ENCODE data around the gene LAX1.
"Not testable (repeated sequence)": the region's sequence is repeated elsewhere in the genome, so short reads cannot be mapped to it uniquely, and the experiment has no call there.

The LAX1 gene

DNA sequence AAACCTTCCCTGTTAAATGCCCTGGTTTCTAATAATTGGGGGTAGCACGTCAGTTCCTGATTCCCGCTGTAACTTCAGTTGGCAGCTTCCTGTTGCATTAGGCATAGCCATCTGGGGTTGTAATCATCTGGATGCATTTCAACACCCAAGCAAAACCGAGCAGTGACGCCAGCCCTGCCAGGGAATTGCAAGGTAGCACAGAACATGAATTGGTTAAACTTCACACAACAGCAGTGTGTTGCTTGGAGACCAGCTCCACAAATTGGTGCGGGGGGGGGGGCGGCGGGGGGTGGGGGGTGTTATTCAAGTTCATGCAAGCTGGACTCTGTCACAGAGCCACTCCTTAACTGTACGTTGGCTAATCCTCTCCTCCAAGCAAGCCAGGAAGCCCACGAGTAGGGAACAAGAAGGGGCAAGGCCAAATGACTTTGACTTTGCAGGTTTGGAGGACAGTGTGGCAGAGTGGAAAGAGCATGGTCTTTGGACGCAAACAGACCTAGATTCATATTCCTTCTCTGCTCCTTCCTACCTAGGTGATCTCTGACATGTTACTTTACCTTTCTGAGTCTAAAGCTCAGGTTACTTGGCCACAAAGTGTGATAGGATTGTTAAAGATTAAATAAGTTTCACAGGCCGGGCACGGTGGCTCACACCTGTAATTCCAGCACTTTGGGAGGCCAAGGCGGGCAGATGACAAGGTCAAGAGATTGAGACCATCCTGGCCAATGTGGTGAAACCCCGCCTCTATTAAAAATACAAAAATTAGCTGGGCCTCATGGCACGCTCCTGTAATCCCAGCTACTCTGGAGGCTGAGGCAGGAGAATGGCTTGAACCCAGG is 4.7 kb downstream of the LAX1 start:
- DNase-seq: peak; percentile 89

- DNase-seq: no peak
These were observed 6.9 kb downstream of the LAX1 start for GRCh38 chr1:203771901-203772301.

- DNase-seq: no peak
These were observed 7.9 kb downstream of the LAX1 start for GRCh38 chr1:203772836-203773235.

- no peak for DNase-seq
These were observed 11.7 kb downstream of the LAX1 start for GRCh38 chr1:203776636-203777035.

DNA sequence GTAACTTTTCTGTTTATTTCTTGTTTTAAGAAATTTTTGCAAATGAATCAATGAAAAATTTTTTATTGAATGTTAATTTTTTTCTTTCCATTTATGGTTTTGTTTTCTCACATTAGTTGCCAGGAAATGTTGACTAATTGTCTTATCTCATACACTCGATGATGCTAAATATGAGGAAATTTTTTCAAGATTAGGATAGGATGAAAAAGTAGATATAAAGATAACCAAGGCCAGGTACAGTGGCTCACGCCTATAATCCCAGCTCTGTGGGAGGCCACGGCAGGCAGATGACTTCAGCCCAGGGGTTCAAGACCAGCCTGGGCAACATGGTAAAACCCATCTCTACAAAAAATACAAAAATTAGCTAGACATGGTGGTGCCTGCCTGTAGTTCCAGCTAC is 12.6 kb downstream of the LAX1 start:
- no peak for DNase-seq

- no peak for DNase-seq
These were observed 13.2 kb downstream of the LAX1 start for GRCh38 chr1:203778146-203778545.

- DNase-seq: no peak
These were observed 13.8 kb downstream of the LAX1 start for GRCh38 chr1:203778789-203779188.

- no peak for DNase-seq
These were observed 17.0 kb downstream of the LAX1 start for GRCh38 chr1:203781962-203782361.

DNA sequence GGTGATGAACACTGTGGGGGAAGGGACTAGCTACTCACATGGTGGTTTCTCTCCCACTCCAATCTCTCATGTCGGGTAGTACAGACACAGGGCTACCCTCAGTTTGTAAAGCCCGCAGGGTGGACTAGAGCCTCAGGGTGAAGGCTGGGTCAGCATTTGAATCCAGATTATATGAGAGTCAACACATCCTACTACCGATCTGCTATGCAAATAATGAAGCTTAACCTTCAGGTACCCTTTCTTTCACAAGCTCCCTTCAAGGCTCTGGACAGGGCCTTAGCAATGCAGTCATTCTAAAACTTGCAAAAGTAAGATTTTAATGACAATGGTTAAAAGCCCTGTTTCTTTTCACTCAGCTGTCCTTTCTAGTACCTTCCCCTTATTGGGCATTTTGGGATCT is 25.0 kb downstream of the LAX1 start:
- no peak for DNase-seq

GRCh38 chr1:203791498-203791897 is 26.5 kb downstream of the LAX1 start:
- peak; percentile 21 for DNase-seq

DNA sequence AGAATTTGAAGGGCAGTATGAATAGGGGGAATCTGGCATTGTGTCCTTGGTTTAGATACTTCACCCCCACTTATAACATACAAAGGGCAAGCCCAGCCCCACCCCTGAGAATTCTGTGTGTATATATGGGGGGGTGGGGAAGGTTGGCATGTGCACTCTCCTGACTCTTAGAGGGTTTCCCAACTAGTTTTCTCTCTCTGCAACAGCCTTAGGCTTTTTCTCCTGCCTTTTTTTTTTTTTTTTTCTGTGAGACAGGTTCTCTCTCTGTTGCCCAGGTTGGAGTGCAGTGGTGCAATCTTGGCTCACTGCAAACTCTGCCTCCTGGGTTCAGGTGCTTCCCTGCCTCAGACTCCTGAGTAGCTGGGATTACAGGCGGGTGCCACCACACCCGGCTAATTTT is 27.5 kb downstream of the LAX1 start:
- no peak for DNase-seq

GRCh38 chr1:203793561-203793960 is 28.6 kb downstream of the LAX1 start:
- not testable (repeated sequence) for DNase-seq

DNA sequence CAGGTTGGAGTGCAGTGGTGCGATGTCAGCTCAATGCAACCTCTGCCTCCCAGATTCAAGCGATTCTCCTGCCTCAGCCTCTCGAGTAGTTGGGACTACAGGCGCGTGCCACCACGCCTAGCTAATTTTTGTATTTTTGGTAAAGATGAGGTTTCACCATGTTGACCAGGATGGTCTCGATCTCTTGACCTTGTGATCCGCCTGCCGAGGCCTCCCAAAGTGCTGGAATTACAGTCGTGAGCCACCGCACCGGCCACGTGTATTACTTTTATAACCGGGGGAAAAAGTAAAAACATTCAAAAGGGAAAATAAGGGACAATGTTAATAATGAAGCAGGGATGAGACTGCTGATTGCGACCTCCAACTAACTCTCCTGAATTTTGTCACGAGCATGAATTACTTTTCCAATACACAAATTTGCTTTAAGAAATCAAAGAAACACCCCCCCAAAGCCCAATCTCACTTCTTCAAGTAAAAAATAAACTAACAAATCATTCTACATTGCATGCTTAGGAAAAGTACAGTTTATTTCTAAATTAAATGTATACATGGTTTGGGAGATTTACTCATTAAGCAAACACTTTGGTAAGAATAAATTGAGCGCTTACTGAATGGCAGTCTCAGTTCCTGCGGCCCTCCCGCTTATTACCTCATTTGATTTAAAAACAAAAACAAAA is 29.9 kb downstream of the LAX1 start:
- no peak for DNase-seq

- DNase-seq: peak; percentile 99
These were observed 30.7 kb downstream of the LAX1 start, which contains the start of the genes ZBED6 and ZC3H11A for GRCh38 chr1:203795441-203796235. Gene ZBED6 (plus strand): TSS chr1:203795623. CDS start chr1:203797523, 1,900 bp downstream. Gene ZC3H11A (plus strand): TSS chr1:203795623. CDS start chr1:203817071, 21,448 bp downstream.

DNA sequence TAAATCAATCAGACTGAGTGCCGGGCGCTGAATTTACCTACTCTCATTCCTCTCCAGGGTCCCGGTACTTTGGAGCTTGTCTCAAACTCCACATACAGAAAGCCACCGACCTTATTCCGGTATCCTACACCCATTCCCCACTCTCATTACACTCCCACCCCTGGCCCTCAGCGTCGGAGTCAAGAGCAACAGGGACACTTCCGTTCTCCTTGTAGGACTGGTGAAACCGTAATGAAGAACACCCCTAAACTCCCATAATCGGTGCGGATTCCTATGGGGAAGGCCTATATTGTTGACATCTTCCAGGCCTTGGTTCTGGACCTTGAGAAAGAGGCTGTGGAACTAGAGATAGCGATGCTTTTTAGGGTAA is 31.2 kb downstream of the LAX1 start:
- DNase-seq: peak; percentile 45

DNA sequence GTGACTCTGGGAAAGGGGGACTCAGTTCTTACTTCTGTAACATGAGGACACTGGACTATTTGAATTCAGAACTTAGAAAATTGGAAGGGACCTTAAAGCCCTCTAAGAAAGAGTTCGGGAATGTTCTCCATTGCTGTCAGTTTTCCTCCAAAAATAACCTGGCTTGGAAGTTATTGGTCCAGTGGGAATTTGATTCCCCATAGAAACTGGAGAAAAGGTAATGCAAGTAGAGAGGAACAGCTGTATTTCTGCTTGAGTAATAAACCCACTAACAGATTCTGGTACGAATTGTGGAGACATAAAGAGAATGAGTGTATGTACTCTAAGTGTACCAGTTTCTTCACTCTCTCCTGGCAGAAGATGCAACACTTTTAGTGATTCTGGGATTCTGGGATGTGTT is 32.2 kb downstream of the LAX1 start:
- no peak for DNase-seq

DNA sequence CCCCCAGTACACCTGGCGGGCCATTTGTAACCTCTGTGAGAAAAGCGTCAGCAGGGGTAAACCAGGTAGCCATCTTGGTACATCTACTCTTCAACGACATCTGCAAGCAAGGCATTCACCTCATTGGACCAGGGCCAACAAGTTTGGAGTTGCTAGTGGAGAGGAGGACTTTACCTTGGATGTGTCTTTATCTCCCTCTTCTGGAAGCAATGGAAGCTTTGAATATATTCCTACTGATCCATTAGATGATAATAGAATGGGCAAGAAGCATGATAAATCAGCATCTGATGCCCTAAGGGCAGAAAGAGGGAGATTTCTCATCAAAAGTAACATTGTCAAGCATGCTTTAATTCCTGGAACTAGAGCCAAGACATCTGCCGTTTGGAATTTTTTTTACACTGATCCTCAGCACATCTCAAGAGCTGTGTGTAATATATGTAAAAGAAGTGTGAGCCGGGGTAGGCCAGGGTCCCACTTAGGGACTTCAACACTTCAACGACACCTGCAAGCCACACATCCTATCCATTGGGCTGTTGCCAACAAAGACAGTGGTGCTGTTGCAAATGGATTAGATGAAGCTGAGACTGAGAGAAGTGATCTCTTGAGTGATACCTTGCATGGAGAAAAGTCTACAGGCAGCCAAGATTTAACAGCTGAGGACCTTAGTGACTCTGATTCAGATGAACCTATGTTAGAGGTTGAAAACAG is 33.1 kb downstream of the LAX1 start:
- no peak for DNase-seq

DNA sequence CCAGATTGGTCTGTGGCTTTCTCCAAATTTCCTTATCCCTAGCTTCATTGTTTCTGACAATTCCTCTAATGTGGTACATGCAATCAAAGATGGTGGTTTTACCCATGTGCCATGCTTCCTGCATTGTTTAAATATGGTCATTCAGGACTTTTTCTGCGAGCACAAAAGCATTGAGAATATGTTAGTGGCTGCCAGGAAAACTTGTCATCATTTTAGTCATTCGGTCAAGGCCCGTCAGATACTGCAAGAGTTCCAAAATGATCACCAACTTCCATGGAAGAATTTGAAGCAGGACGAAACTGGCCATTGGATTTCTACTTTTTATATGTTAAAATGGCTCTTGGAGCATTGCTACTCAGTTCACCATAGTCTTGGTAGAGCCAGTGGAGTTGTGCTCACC is 34.2 kb downstream of the LAX1 start:
- DNase-seq: no peak

GRCh38 chr1:203799971-203800370 is 35.0 kb downstream of the LAX1 start:
- DNase-seq: no peak

DNA sequence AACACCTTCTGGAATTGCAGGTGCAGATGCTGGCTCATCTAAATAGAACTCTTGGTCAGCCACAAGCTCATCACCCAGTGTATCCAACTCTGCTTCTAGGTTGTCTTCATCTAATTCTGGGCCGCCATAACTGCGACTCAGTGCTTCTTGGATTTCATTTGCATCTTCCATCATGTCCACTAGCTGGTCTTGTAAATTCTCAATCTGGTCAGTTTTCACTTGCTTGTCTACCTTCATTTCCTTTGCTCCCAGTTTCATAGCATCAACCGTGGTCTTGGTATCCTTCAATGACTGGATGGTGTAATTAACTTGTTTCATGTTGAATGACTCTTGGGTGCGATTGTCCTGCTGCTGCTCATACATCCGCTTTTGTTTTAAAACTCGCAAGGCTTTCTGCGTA is 40.7 kb downstream of the LAX1 start:
- no peak for DNase-seq

GRCh38 chr1:203807196-203807595 is 42.2 kb downstream of the LAX1 start:
- DNase-seq: peak; percentile 77

- no peak for DNase-seq
These were observed 48.8 kb downstream of the LAX1 start for GRCh38 chr1:203813581-203814341.

Measured in fibroblast of skin of right biceps (primary cell).